ENCODE measurements around the gene IL17A.

IL17A gene

GRCh38 chr6:52149949-52150348 lies 36.2 kb upstream of the IL17A start:
- Histone ChIP-seq H3K9me3 (ENCODE audit: control insufficient read depth in 1 of 2, low read length in 2 of 2) (no peaks in the 10 kb centered on the region), H3K4me3 (ENCODE audit: low read depth in 1 of 2, low read length in 2 of 2) (no peak overlapping the region), H3K9ac (ENCODE audit: low read depth in 1 of 2, low read length in 2 of 2) (no peak overlapping the region), H3K36me3 (ENCODE audit: control insufficient read depth in 1 of 2, insufficient read depth in 2 of 2, low read length in 2 of 2) (no peaks in the 10 kb centered on the region), H3K27ac (ENCODE audit: low read depth, low read length) (no peak overlapping the region), H3K27me3 (ENCODE audit: control insufficient read depth in 1 of 2, insufficient read depth in 2 of 2, low read length in 2 of 2) (peaks cover 0 to 5% of the 10 kb centered on the region in 2 donors), H3K4me1 (ENCODE audit: control insufficient read depth in 1 of 2, insufficient read depth in 2 of 2, low read length in 2 of 2) (no peaks in the 10 kb centered on the region)

GRCh38 chr6:52152070-52152423 lies 34.1 kb upstream of the IL17A start:
- H3K9ac ChIP-seq (ENCODE audit: low read depth in 1 of 2, low read length in 2 of 2) = no peak overlapping the region
- H3K4me3 ChIP-seq (ENCODE audit: low read depth in 1 of 2, low read length in 2 of 2) = no peak overlapping the region
- H3K9me3 ChIP-seq (ENCODE audit: control insufficient read depth in 1 of 2, low read length in 2 of 2) = no peaks in the 10 kb centered on the region
- H3K4me1 ChIP-seq (ENCODE audit: control insufficient read depth in 1 of 2, insufficient read depth in 2 of 2, low read length in 2 of 2) = peaks cover 0 to 6% of the 10 kb centered on the region in 2 donors
- H3K27me3 ChIP-seq (ENCODE audit: control insufficient read depth in 1 of 2, insufficient read depth in 2 of 2, low read length in 2 of 2) = no peaks in the 10 kb centered on the region
- no peaks in the 10 kb centered on the region for H3K36me3 ChIP-seq (ENCODE audit: control insufficient read depth in 1 of 2, insufficient read depth in 2 of 2, low read length in 2 of 2)
- H3K27ac ChIP-seq (ENCODE audit: low read depth, low read length) = no peak overlapping the region

DNA sequence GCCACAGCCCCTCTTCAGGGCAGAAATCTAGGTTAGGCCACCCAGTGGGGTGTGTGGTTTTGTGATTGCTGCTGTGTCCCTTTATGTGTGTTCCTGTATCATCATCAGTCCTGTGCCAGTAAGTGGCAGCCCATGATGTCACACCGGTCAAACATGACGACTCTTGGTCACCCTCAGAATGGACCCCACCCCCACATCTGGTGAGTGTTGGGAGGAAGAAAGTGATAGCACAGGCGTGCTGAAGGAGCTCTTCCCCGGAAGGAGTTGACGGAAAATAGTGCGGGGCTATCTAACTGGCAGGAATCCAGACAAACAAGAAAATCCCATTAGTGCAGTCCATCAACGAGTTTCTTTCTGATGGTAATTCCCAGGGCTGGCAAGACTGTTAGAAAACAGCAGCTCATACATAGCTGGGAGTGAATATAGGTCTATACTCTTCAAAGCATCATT lies 33.4 kb upstream of the IL17A start:
- Histone ChIP-seq H3K4me1 (ENCODE audit: control insufficient read depth in 1 of 2, insufficient read depth in 2 of 2, low read length in 2 of 2) (peaks cover 0 to 6% of the 10 kb centered on the region in 2 donors), H3K36me3 (ENCODE audit: control insufficient read depth in 1 of 2, insufficient read depth in 2 of 2, low read length in 2 of 2) (no peaks in the 10 kb centered on the region), H3K9ac (ENCODE audit: low read depth in 1 of 2, low read length in 2 of 2) (no peak overlapping the region), H3K9me3 (ENCODE audit: control insufficient read depth in 1 of 2, low read length in 2 of 2) (no peaks in the 10 kb centered on the region), H3K27ac (ENCODE audit: low read depth, low read length) (no peak overlapping the region), H3K4me3 (ENCODE audit: low read depth in 1 of 2, low read length in 2 of 2) (no peak overlapping the region), H3K27me3 (ENCODE audit: control insufficient read depth in 1 of 2, insufficient read depth in 2 of 2, low read length in 2 of 2) (no peaks in the 10 kb centered on the region)

- Histone ChIP-seq H3K9me3 (ENCODE audit: control insufficient read depth in 1 of 2, low read length in 2 of 2) (no peaks in the 10 kb centered on the region), H3K4me3 (ENCODE audit: low read depth in 1 of 2, low read length in 2 of 2) (no peak overlapping the region), H3K4me1 (ENCODE audit: control insufficient read depth in 1 of 2, insufficient read depth in 2 of 2, low read length in 2 of 2) (peaks cover 0 to 6% of the 10 kb centered on the region in 2 donors), H3K9ac (ENCODE audit: low read depth in 1 of 2, low read length in 2 of 2) (no peak overlapping the region), H3K36me3 (ENCODE audit: control insufficient read depth in 1 of 2, insufficient read depth in 2 of 2, low read length in 2 of 2) (no peaks in the 10 kb centered on the region), H3K27me3 (ENCODE audit: control insufficient read depth in 1 of 2, insufficient read depth in 2 of 2, low read length in 2 of 2) (no peaks in the 10 kb centered on the region), H3K27ac (ENCODE audit: low read depth, low read length) (no peak overlapping the region)
Measured at GRCh38 chr6:52154381-52154780, 31.8 kb upstream of the IL17A start.

GRCh38 chr6:52155791-52156576 lies 30.2 kb upstream of the IL17A start:
- Histone ChIP-seq H3K27me3 (ENCODE audit: control insufficient read depth in 1 of 2, insufficient read depth in 2 of 2, low read length in 2 of 2) (no peaks in the 10 kb centered on the region), H3K9me3 (ENCODE audit: control insufficient read depth in 1 of 2, low read length in 2 of 2) (peaks cover 0 to 4% of the 10 kb centered on the region in 2 donors), H3K27ac (ENCODE audit: low read depth, low read length) (no peak overlapping the region), H3K4me3 (ENCODE audit: low read depth in 1 of 2, low read length in 2 of 2) (no peak overlapping the region), H3K9ac (ENCODE audit: low read depth in 1 of 2, low read length in 2 of 2) (no peak overlapping the region), H3K36me3 (ENCODE audit: control insufficient read depth in 1 of 2, insufficient read depth in 2 of 2, low read length in 2 of 2) (no peaks in the 10 kb centered on the region), H3K4me1 (ENCODE audit: control insufficient read depth in 1 of 2, insufficient read depth in 2 of 2, low read length in 2 of 2) (peaks cover 0 to 6% of the 10 kb centered on the region in 2 donors)

- Histone ChIP-seq H3K27me3 (ENCODE audit: control insufficient read depth in 1 of 2, insufficient read depth in 2 of 2, low read length in 2 of 2) (no peaks in the 10 kb centered on the region), H3K36me3 (ENCODE audit: control insufficient read depth in 1 of 2, insufficient read depth in 2 of 2, low read length in 2 of 2) (no peaks in the 10 kb centered on the region), H3K27ac (ENCODE audit: low read depth, low read length) (no peak overlapping the region), H3K4me1 (ENCODE audit: control insufficient read depth in 1 of 2, insufficient read depth in 2 of 2, low read length in 2 of 2) (peaks cover 0 to 6% of the 10 kb centered on the region in 2 donors), H3K4me3 (ENCODE audit: low read depth in 1 of 2, low read length in 2 of 2) (no peak overlapping the region), H3K9me3 (ENCODE audit: control insufficient read depth in 1 of 2, low read length in 2 of 2) (peaks cover 0 to 4% of the 10 kb centered on the region in 2 donors), H3K9ac (ENCODE audit: low read depth in 1 of 2, low read length in 2 of 2) (no peak overlapping the region)
Measured at GRCh38 chr6:52157301-52157941, 28.8 kb upstream of the IL17A start.

DNA sequence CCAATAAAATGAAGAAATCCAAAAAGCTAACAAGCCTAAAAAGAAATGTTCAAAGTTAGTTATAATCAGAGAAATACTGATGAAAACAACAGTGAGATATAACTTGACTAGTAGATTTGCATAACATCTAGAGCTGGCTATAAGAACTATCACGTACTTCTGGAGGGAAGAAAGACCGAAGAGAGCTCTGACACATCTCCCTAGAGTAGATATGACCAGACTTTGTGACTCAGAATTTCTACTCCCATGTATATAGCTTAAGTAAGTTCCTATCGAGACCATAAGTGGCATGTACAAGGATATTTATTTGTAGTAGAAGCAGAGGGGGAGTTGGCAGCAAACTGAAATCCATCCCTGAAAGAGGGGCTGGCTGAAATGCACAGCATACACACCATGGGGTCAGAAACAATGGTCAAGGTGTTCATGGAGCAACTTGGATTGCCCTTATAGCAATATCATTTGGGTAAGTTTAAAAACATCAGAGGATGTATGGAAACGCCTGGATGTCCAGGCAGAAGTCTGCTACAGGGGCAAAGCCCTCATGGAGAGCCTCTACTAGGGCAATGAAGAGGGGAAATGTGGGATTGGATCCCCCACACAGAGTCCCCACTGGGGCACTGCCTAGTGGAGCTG lies 25.6 kb upstream of the IL17A start:
- Histone ChIP-seq H3K9ac (ENCODE audit: low read depth in 1 of 2, low read length in 2 of 2) (no peak overlapping the region), H3K36me3 (ENCODE audit: control insufficient read depth in 1 of 2, insufficient read depth in 2 of 2, low read length in 2 of 2) (no peaks in the 10 kb centered on the region), H3K9me3 (ENCODE audit: control insufficient read depth in 1 of 2, low read length in 2 of 2) (peaks cover 0 to 4% of the 10 kb centered on the region in 2 donors), H3K4me3 (ENCODE audit: low read depth in 1 of 2, low read length in 2 of 2) (no peak overlapping the region), H3K27me3 (ENCODE audit: control insufficient read depth in 1 of 2, insufficient read depth in 2 of 2, low read length in 2 of 2) (no peaks in the 10 kb centered on the region), H3K27ac (ENCODE audit: low read depth, low read length) (no peak overlapping the region), H3K4me1 (ENCODE audit: control insufficient read depth in 1 of 2, insufficient read depth in 2 of 2, low read length in 2 of 2) (peaks cover 0 to 6% of the 10 kb centered on the region in 2 donors)

GRCh38 chr6:52161689-52162438 lies 24.3 kb upstream of the IL17A start:
- Histone ChIP-seq H3K9me3 (ENCODE audit: control insufficient read depth in 1 of 2, low read length in 2 of 2) (peaks cover 0 to 4% of the 10 kb centered on the region in 2 donors), H3K27me3 (ENCODE audit: control insufficient read depth in 1 of 2, insufficient read depth in 2 of 2, low read length in 2 of 2) (no peaks in the 10 kb centered on the region), H3K4me1 (ENCODE audit: control insufficient read depth in 1 of 2, insufficient read depth in 2 of 2, low read length in 2 of 2) (no peaks in the 10 kb centered on the region), H3K36me3 (ENCODE audit: control insufficient read depth in 1 of 2, insufficient read depth in 2 of 2, low read length in 2 of 2) (no peaks in the 10 kb centered on the region), H3K9ac (ENCODE audit: low read depth in 1 of 2, low read length in 2 of 2) (no peak overlapping the region), H3K27ac (ENCODE audit: low read depth, low read length) (no peak overlapping the region), H3K4me3 (ENCODE audit: low read depth in 1 of 2, low read length in 2 of 2) (no peak overlapping the region)

DNA sequence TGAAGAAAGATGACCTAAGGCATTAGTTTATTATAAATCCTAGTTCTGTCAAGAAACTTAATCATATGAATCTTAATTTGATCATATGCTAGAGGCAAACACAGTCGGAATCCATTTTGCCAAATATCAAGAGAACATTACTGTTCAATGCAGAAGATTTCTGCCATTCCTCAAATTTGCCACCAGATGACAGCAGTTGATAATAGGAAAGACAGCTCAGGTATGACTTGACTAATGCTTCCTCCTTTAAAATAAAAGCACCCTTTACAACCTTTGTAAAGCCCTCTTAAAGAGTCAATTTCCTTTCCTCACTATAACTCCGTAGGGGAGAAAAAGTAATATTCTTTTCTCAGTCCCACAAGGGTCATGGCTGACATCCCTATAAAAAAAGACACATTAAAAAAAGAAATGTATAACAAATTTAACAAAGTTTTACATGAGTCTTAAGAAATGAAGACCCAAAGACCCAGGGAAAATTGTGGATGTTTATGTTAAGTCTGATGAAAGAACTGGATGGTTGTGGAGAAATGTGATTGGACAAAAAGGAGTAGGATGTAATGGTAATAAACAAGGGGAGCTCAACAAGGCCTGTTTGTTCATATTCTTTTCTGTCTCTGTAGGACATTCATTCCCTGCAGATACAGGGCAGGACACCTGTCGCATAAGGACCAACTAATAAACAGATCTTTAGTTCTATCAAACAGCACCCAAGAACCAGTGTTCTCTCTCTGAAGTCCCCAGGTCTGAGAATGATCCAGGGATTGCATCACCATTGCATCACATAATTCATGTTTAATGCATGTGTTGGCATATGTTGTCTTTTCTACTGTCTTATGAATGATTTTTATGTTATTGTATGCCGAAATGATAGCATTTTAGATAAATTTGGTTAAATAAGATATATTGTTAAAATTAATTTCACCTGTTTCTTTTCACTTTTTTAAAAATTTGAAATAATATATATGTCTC lies 23.0 kb upstream of the IL17A start:
- H3K4me3 ChIP-seq (ENCODE audit: low read depth in 1 of 2, low read length in 2 of 2) = no peak overlapping the region
- H3K36me3 ChIP-seq (ENCODE audit: control insufficient read depth in 1 of 2, insufficient read depth in 2 of 2, low read length in 2 of 2) = no peaks in the 10 kb centered on the region
- no peaks in the 10 kb centered on the region for H3K27me3 ChIP-seq (ENCODE audit: control insufficient read depth in 1 of 2, insufficient read depth in 2 of 2, low read length in 2 of 2)
- no peak overlapping the region for H3K9ac ChIP-seq (ENCODE audit: low read depth in 1 of 2, low read length in 2 of 2)
- H3K9me3 ChIP-seq (ENCODE audit: control insufficient read depth in 1 of 2, low read length in 2 of 2) = peaks cover 0 to 4% of the 10 kb centered on the region in 2 donors
- no peaks in the 10 kb centered on the region for H3K4me1 ChIP-seq (ENCODE audit: control insufficient read depth in 1 of 2, insufficient read depth in 2 of 2, low read length in 2 of 2)
- H3K27ac ChIP-seq (ENCODE audit: low read depth, low read length) = no peak overlapping the region

Data from duodenal mucosa (tissue), 2 donors.